GM10266 (cell line): ENCODE data around the gene PRRT4.
A peak's percentile ranks its signal among the peaks of the same experiment; 100 is the strongest.

Experiments used
- DNase-seq: peaks from one replicate; pipeline ENCODE4 v3.0.0; 2012; ENCODE audit errors: extremely low spot score
- CTCF ChIP-seq: IDR thresholded peaks from 2 replicates; pipeline ENCODE4 v1.5.1; 2012; ENCODE audit warnings: mild to moderate bottlenecking, low read depth; ENCODE audit not compliant: control insufficient read depth, insufficient read depth; ENCODE audit errors: missing control alignments

The PRRT4 gene

DNA sequence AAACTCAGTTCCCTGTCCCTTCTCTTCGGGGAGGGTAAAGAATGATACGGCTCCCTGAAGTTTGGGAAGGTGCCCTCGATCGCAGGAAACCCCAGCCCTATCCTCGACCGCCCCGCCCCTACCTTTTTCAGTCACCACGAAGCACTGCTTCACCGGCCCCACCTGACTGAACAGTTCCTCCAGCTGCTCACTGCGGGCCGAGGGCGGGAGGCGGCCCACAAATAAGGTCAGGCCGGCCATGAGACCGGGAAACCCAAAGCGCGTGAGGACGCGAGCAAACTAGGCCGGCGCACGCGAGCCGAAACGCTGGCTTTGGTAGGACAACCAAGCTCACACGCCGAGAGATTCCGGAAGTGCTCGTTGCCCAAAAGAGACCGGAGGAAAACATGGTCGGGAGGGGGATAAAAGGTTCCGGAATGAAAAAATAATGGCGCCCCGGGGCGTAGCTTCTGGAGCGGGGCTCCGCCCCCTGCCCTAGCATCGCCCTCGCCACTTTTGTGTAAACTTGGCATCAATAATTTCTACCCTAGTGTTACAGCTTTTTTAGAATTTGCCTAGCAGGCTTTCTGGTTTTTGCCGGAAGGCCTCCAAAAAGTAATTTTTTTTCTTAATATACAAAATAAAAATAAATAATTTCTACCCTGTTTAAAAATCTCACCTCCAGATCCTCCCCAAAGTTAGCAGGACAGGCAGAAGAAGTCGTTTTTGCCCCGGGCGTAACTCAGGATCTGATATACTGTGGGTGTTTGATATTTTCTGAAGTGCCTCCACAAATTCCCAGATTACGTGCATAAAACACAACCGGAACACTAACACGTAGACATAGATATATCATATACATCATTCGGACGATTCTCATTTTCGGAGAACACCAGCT is 17.7 kb downstream of the PRRT4 start, which contains the start of gene RBM28:
TSS of gene RBM28 (minus strand) at position 355 of the 877 bp plus-strand sequence. CDS start at position 240, 115 bp downstream.
- peak; percentile 94 for DNase-seq
- no peak for TF ChIP-seq CTCF

DNA sequence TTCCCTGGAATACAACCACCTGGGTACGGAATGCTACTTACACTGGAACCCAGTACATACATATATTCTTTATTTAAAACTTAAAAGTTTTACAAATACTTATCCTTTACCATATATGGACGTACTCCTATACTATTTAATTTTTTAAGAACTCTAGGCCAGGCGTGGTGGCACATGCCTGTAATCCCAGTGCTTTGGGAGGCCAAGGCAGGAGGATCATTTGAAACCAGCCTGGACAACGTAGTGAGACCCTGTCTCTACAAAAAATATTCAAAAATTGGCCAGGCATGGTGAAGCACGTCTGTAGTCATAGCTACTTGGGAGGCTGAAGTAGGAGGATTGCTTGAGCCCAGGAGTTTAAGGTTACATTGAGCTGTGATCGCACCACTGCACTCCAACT is 19.8 kb downstream of the PRRT4 start:
- no peak for TF ChIP-seq CTCF
- no peak for DNase-seq

DNA sequence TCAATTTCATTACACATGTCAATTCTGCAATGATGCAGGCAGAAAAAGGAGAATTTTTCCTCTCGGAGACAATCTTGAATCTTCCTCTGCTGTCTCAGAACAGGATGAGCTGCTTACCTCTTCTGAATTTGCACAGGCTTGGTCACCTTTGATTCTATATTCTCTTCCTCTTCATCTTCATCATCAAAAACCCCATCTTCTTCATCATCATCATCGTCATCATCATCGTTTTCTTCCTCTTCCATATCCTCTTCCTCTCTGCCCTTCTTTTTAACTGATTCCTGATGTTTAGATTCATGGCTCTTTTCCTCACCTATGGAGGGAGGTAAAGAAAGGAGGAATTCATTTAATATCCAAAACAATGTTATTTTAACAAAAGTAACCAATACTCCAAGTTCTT is 25.8 kb downstream of the PRRT4 start:
- no peak for DNase-seq
- no peak for TF ChIP-seq CTCF

GRCh38 chr7:128324368-128324680 is 37.2 kb downstream of the PRRT4 start:
- DNase-seq: no peak

GRCh38 chr7:128323459-128324367 is 37.8 kb downstream of the PRRT4 start:
- no peak for DNase-seq
- no peak for TF ChIP-seq CTCF

More at GRCh38 chr7:128324368-128324680, 37.2 kb downstream of the PRRT4 start:
- no peak for TF ChIP-seq CTCF

- no peak for DNase-seq
- no peak for TF ChIP-seq CTCF
Measured at GRCh38 chr7:128323040-128323439, 38.5 kb downstream of the PRRT4 start.

DNA sequence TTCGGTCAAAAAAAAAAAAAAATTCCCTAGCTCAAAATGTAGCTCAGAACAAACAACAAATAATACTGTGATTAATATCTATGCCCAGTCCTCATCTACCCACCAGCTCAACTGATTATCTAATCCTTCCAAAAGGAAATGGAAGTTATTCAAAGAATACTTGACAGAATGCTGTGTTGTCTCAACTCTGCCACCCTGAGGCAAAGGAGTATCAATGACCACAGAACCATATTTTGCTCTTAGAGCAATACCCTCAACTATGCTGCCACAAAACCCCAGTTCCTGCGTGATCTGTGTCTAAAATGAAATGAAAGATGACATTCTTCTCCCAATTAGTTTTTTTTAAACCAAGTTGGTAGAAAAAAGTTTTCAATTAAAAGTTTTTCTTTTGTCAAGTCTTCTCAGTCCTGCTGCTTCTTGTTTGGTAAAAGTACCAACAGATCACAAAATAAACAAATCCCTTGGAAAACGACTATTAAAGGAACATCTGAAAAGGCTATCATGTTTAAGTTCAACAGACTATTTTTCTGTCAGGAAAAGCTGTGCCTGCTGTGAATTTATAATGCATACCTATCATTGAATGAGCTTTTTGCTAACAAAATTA is 39.3 kb downstream of the PRRT4 start:
- TF ChIP-seq CTCF: peak; percentile 23
- no peak for DNase-seq
